IPS-18c (cell line): Measurements from ENCODE around the gene KISS1R.
"Not testable (repeated sequence)": the region's sequence is repeated elsewhere in the genome, so short reads cannot be mapped to it uniquely, and the experiment has no call there.

Experiments used
- H3K4me3 ChIP-seq: 2 replicates; pipeline ENCODE4 v1.7.0; 2013; ENCODE audit warnings: low read depth, mild to moderate bottlenecking, low read length, moderate library complexity; ENCODE audit not compliant: insufficient read depth
- H3K9me3 ChIP-seq: one replicate; pipeline ENCODE4 v1.6.1; 2013; ENCODE audit warnings: mild to moderate bottlenecking, low read length, moderate library complexity; ENCODE audit not compliant: control insufficient read depth, insufficient read depth

Gene KISS1R

DNA sequence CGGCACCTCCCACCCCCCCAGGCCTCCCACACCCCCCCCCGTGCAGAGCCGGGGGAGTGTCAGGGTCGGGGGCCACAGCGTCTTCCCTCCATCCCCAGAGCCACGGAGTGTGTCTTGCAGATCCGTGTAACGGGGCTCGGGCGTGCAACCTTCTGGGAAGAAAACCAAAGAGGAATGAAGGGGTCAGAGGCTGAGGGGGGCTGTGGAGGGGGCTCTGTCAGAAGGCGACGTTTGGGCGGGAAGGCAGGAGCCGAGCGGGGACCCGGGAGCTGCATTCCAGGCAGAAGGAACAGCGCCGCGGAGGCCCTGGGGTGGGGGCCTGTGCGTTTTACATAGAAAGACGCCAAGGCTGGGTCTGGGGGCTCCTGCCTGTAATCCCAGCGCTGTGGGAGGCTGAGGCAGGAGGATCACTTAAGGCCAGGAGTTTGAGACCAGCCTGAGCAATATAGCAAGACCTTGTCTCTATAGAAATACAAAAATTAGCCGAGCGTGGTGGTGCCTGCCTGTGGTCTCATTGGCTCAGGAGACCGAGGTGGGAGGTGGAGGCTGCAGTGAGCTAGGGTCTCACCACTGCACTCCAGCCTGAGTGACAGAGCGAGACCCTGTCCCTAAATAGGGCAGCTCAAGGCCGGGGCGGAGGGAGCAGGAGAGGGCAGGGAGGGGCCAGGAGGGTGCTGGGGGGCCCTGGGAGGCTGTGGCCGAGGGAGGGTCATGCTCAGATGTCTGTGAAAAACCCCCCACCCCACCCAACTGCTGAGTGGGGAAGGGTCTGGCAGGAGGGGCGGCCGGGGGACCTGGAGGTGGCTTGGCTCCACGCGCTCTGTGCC lies 36.5 kb downstream of the KISS1R start:
- H3K9me3 ChIP-seq = peaks cover 2% of the 10 kb centered on the region
- no peak overlapping the region for H3K4me3 ChIP-seq

- Histone ChIP-seq H3K9me3 (peaks cover 2% of the 10 kb centered on the region), H3K4me3 (no peak overlapping the region)
Measured at GRCh38 chr19:954272-954671, 37.1 kb downstream of the KISS1R start.

GRCh38 chr19:954672-955494 lies 37.8 kb downstream of the KISS1R start:
- Histone ChIP-seq H3K4me3 (no peak overlapping the region), H3K9me3 (peaks cover 2% of the 10 kb centered on the region)

DNA sequence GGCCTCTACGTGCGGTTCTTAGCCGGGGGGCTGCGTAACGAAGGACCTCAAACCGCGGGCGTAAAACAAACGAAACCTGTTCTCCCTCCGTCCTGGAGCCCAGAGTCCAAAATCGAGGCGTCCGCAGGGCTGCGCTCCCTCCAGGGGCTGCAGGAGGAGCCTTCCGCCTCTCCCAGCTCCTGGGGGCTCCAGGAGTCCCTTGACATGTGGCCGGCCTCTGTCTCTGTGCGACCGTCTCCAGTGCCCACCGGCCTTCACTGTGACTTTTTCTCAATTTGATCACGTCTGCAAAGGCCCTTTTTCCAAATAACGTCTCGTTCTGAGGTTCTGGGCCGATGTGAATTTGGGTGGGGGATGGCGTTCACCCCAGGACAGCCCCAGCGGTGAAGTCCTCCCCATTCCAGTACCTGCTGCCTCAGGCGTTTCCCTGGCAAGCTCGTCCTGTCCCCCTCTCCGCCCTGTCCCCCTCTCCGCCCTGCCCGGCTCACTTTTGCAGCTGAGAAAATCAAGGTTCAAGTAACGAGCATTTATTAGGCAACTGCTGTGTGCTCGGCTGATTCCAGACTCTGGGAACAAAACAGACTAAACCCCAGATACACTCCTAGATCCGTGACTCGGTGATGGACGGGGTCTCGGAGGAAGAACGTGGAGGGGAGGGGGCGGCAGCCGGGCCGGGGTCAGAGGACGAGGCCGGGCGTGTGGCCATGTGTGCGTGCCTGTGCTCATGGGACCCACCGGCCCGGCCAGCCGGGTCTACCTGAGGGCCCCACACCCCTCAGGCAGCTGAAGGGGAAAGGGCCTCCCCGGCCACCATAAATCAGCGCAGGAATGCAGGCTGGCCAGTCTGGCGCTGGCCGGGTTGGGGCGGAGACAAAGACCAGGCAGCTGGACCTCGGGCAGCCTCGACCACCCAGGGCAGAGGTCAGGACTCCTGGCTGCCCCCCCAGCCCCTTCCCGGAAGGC lies 39.0 kb downstream of the KISS1R start:
- Histone ChIP-seq H3K9me3 (peaks cover 2% of the 10 kb centered on the region), H3K4me3 (no peak overlapping the region)

GRCh38 chr19:956766-957440 lies 39.8 kb downstream of the KISS1R start:
- H3K4me3 ChIP-seq = no peak overlapping the region
- peaks cover 2% of the 10 kb centered on the region for H3K9me3 ChIP-seq

- not testable (repeated sequence) for H3K9me3 ChIP-seq, H3K4me3 ChIP-seq
Measured at GRCh38 chr19:957578-957977, 40.4 kb downstream of the KISS1R start.

- H3K9me3 ChIP-seq = peaks cover 4% of the 10 kb centered on the region
- H3K4me3 ChIP-seq = no peak overlapping the region
Measured at GRCh38 chr19:958967-959855, 42.1 kb downstream of the KISS1R start.

DNA sequence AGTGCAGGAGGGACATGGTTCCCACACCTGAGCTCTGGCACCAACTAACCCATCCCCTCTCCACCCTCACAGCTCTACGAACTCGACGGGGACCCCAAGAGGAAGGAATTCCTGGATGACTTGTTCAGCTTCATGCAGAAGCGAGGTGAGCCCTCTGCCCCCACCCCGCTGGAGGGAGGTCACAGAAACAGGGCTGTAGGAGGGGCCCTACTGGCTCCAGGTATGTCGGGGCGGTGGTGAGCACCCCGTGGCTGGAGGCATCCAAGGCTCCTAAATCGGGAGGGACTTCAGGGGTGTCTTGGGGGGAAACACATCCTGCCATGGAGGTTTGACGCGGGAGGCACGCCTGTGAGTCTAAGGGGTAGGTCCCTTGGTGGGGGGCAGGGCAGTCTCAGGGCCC lies 42.9 kb downstream of the KISS1R start:
- Histone ChIP-seq H3K4me3 (no peak overlapping the region), H3K9me3 (peaks cover 4% of the 10 kb centered on the region)

- Histone ChIP-seq H3K4me3 (no peak overlapping the region), H3K9me3 (peaks cover 4% of the 10 kb centered on the region)
Measured at GRCh38 chr19:960601-960938, 43.4 kb downstream of the KISS1R start.

DNA sequence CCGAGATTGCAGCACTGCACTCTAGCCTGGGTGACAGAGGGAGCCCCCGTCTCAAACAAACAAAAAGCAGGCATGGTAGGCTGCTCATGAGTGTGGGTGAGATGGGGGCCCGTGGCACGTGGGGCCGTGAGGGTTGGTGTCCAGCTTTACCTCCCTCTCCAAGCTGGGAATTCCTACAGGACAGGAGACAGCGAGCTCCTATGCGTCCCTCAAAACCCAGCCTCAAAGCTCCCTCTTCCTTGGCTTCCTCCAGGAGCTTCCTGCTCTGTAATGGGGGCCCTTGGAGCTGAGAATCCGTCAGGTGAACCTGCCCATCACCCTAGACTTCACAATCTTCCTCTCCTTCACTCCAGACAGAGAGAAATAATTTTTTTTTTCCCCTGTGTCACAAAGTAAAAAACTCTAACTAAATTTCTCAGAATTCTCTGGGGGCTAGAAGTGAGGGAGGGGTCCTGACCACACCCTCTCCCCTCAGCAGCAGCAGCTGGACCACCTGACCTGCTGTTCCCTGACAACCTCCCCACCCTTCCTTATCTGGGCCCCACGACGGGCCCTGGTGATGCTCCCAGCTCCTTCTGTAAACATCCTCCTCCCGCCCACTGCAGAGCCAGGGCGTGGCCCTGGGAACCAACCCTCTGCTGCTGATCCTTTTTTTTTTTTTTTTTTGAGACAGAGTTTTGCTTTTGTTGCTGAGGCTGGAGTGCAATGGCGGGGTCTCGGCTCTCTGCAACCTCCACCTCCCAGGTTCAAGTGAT lies 44.9 kb downstream of the KISS1R start:
- no peak overlapping the region for H3K4me3 ChIP-seq
- peaks cover 7% of the 10 kb centered on the region for H3K9me3 ChIP-seq

GRCh38 chr19:962683-963400 lies 45.7 kb downstream of the KISS1R start:
- H3K4me3 ChIP-seq = no peak overlapping the region
- H3K9me3 ChIP-seq = peaks cover 7% of the 10 kb centered on the region

DNA sequence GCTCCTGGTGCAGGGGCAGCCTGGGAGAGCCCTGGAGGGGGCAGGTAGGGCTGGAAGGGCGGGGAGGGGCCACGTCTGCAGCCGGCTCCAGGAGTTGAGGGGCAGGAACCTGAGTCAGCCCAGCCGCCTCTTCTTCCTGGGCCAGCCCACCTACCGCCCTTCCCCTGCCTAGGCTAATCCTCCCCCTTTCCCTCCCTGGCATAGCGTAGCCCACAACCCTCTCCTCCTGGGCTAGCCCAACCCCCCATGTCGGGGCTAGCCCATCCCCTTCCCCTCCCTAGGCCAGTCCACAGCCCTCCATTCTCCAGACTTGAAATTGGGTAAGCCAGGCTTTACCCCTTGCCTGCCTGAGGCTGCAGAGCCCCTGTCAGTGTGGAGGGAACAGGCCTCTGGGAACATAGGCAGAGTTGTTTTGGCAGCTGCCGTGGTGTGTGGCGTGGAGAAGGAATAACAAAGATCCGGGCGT lies 46.4 kb downstream of the KISS1R start:
- Histone ChIP-seq H3K9me3 (peaks cover 7% of the 10 kb centered on the region), H3K4me3 (no peak overlapping the region)

GRCh38 chr19:964116-964520 lies 47.0 kb downstream of the KISS1R start:
- Histone ChIP-seq H3K9me3 (peaks cover 7% of the 10 kb centered on the region), H3K4me3 (no peak overlapping the region)

- no peak overlapping the region for H3K4me3 ChIP-seq
- H3K9me3 ChIP-seq = peaks cover 7% of the 10 kb centered on the region
Measured at GRCh38 chr19:964761-965694, 47.9 kb downstream of the KISS1R start.
